Measurements from ENCODE around the gene C2orf74. TPM values are rescaled to one million over a fixed set of nuclear protein-coding genes. Genes with fewer than 3 reads are reported as not detected.

C2orf74 gene
- total RNA-seq, 1 experiment from 2014 or later = 34.5 TPM

DNA sequence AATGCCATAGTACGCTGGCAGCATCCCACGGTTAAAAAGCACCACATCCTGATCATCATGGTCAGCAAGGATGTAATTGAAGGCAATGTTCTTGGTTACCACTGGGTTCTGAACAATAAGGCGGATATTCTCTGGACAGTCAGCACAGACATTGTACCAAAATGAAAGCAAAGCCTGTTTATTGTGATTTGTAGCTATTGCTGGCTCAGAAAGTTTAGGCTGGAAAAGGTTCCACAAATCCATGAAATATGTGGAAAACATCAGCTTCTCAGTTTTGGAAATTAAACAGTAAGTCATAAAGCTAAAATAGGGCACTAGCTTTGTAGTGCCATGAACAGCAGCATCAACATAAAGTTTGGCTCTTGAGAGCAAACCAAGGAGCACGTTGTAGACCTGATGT is 52.2 kb downstream of the C2orf74 start:
- no peak for DNase-seq (ENCODE audit: low read depth)

Other genes with a start within 250 kb of the C2orf74 start
- 40.3 and 52.7 TPM in 2 replicates for gene PEX13, start 144.5 kb upstream of the C2orf74 start, total RNA-seq (2014; rRNA removed; shearing (Covaris generic))
- gene PUS10, start 143.9 kb upstream of the C2orf74 start, total RNA-seq (2014; rRNA removed; shearing (Covaris generic)) = 9.6 and 10.0 TPM in 2 replicates
- 15.3 and 23.4 TPM in 2 replicates for gene SANBR, start 96.3 kb upstream of the C2orf74 start, total RNA-seq (2014; rRNA removed; shearing (Covaris generic))

All from RPMI7951 (cell line).